ENCODE results near the gene ZDHHC7.

GRCh38 chr16:85041219-85042166 is 30.2 kb upstream of the ZDHHC7 start:
- TF ChIP-seq CTCF (IDR thresholded peaks at IDR 0.05): no peak
- TF ChIP-seq ZFX (IDR thresholded peaks at IDR 0.05; ENCODE audit: borderline replicate concordance): no peak
